CD4-positive, alpha-beta T cell (primary cell): ENCODE data around the gene ABCA2. TPM values are rescaled to one million over a fixed set of nuclear protein-coding genes. Genes with fewer than 3 reads are reported as not detected.

Experiments
- ATAC-seq: fragments of 200-7000 bp; cut with Tn5 transposase; one replicate; pipeline ENCODE4 v1.10.0; 2022; ENCODE audit warnings: mild to moderate bottlenecking; ENCODE audit not compliant: poor library complexity
- CTCF ChIA-PET: fragments of 350-600 bp; sonication (Branson Sonifier 250); formaldehyde crosslinking; loops from one replicate; lab custom pipeline; 2021; ENCODE audit warnings: antibody characterized with exemption, inconsistent platforms; lab: Charles Lee
- POLR2A ChIA-PET: fragments of 350-600 bp; sonication (Branson Sonifier 250); formaldehyde crosslinking; loops from one replicate; lab custom pipeline; 2021; ENCODE audit warnings: antibody characterized with exemption, inconsistent platforms; lab: Charles Lee
- DNase-seq, 14 experiments: peaks; one replicate each; pipeline ENCODE4 v3.0.0-alpha.2; 2013 to 2020; ENCODE audit warnings: mixed read lengths in 2 of 14
- H3K27ac ChIP-seq, 2 donors: one replicate each; pipeline versions ENCODE4 v1.5.1 to v1.7.0; 2013; ENCODE audit warnings: low read length in 2 of 2, low read depth in 1 of 2, mild to moderate bottlenecking in 1 of 2
- H3K27me3 ChIP-seq, 2 experiments: 1 replicate in 1 of 2; 2 replicates in 1 of 2; pipeline versions ENCODE4 v1.6.1 to v1.7.0; 2013; ENCODE audit warnings: low read length in 2 of 2, control low read depth in 1 of 2, mild to moderate bottlenecking in 1 of 2, moderate library complexity in 1 of 2; ENCODE audit not compliant: insufficient read depth in 2 of 2, control insufficient read depth in 1 of 2
- H3K36me3 ChIP-seq: one replicate; pipeline ENCODE4 v1.6.1; 2013; ENCODE audit warnings: low read length, control low read depth; ENCODE audit not compliant: insufficient read depth
- H3K4me1 ChIP-seq: one replicate; pipeline ENCODE4 v1.6.1; 2013; ENCODE audit warnings: low read length, control low read depth; ENCODE audit not compliant: insufficient read depth
- H3K4me3 ChIP-seq: one replicate; pipeline ENCODE4 v1.5.1; 2013; ENCODE audit warnings: mild to moderate bottlenecking, low read length, moderate library complexity
- H3K9me3 ChIP-seq, 2 experiments: 1 replicate in 1 of 2; 2 replicates in 1 of 2; pipeline versions ENCODE4 v1.6.1 to v1.7.0; 2013; ENCODE audit warnings: low read length in 2 of 2, mild to moderate bottlenecking in 2 of 2, control low read depth in 1 of 2, moderate library complexity in 1 of 2; ENCODE audit not compliant: control insufficient read depth in 1 of 2, insufficient read depth in 1 of 2
- H3K27ac Mint-ChIP-seq: one replicate; pipeline ENCODE4 v1.8.0; 2020; ENCODE audit warnings: mixed read lengths
- H3K27me3 Mint-ChIP-seq: one replicate; pipeline ENCODE4 v1.8.0; 2021; ENCODE audit warnings: mixed read lengths
- H3K36me3 Mint-ChIP-seq: one replicate; pipeline ENCODE4 v1.8.0; 2021; ENCODE audit warnings: low read depth, mixed read lengths
- H3K4me1 Mint-ChIP-seq: one replicate; pipeline ENCODE4 v1.8.0; 2021; ENCODE audit warnings: low read depth, mixed read lengths
- H3K4me3 Mint-ChIP-seq: one replicate; pipeline ENCODE4 v1.8.0; 2020; ENCODE audit warnings: mild to moderate bottlenecking, mixed read lengths
- H3K9me3 Mint-ChIP-seq: one replicate; pipeline ENCODE4 v1.8.0; 2020; ENCODE audit warnings: mixed read lengths
- intact Hi-C, 2 experiments: fragments of 100-400 bp; cut with DNase I in 1 of 2; cut with micrococcal nuclease in 1 of 2; formaldehyde crosslinking; loops; one replicate each; pipeline versions ENCODE4 v1.15.1 to v1.9.0; 2023 to 2025; cut with DNase I, micrococcal nuclease
- total RNA-seq, 174 experiments: library from RNA in 2 of 174; stranded (reverse) in 2 of 174; gene quantifications; one replicate each; pipeline ENCODE4 v1.2.3 and lab custom pipeline; 2021 to 2026
- TF ChIP-seq, protein P1 (sequence below): fragments of 200-600 bp; IDR thresholded peaks from one replicate; pipeline ENCODE4 v1.8.0; 2022; ENCODE audit warnings: antibody characterized with exemption, mild to moderate bottlenecking

ABCA2 gene
- total RNA-seq, 2 experiments from 2014 or later: 80.1 to 86.8 TPM

DNA sequence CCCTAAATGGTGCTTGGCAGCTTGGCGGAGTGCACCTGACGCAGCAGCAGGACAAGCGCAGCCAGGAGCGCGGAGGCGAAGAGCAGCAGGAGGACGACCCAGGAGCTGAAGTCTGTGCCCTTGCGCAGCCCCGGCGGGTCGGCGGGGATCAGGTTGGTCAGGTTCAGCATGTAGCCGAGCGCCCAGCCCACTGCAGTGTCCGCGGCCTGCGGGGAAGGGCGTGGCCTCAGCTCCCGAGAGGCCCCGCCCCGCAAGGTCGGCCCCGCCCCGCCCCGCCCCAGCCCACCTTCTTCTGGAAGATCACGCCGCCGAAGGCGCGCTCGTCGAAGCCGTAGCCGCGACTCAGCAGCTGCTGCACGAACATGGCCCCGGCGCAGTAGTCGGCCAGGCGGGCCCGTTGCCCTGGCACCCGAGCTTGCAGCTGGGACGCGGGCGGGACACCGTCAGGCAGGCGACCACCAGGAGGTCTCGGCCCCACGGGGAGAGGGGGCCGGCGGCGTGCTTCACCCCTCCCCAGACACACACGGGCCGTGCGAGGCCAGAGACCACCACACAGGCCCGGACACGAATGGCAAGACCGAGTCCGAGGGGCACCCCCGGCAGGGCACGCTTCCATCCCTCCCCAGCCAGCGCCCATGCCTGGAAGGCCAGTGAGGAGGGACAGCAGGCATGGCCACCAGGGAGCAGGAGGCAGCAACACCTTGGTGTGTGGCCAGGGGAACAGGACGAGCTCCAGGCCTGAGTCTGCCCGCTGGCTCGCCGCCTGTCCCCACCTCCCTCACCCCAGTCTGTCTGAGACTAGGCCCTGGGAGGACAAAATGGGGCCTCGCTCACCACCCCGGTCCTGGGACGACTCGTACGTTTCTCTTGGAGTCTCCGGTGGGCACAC lies 20.9 kb upstream of the ABCA2 start:
- Histone ChIP-seq H3K27ac (no peak overlapping the region), H3K4me3 (no peak overlapping the region), H3K27me3 (peaks cover 77 to 83% of the 10 kb centered on the region in 2 experiments), H3K9me3 (peaks cover 0 to 61% of the 10 kb centered on the region in 2 experiments), H3K36me3 (no peaks in the 10 kb centered on the region), H3K4me1 (peaks cover 51% of the 10 kb centered on the region)
- no peak for DNase-seq
- no peak for ATAC-seq
- TF ChIP-seq, protein P1, sequence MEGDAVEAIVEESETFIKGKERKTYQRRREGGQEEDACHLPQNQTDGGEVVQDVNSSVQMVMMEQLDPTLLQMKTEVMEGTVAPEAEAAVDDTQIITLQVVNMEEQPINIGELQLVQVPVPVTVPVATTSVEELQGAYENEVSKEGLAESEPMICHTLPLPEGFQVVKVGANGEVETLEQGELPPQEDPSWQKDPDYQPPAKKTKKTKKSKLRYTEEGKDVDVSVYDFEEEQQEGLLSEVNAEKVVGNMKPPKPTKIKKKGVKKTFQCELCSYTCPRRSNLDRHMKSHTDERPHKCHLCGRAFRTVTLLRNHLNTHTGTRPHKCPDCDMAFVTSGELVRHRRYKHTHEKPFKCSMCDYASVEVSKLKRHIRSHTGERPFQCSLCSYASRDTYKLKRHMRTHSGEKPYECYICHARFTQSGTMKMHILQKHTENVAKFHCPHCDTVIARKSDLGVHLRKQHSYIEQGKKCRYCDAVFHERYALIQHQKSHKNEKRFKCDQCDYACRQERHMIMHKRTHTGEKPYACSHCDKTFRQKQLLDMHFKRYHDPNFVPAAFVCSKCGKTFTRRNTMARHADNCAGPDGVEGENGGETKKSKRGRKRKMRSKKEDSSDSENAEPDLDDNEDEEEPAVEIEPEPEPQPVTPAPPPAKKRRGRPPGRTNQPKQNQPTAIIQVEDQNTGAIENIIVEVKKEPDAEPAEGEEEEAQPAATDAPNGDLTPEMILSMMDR: no peak
- Mint-ChIP-seq H3K36me3 (no peaks in the 10 kb centered on the region), H3K27me3 (peaks cover 56% of the 10 kb centered on the region), H3K27ac (no peak overlapping the region), H3K4me1 (no peaks in the 10 kb centered on the region), H3K9me3 (no peaks in the 10 kb centered on the region), H3K4me3 (no peak overlapping the region)
- intact Hi-C loops: loop anchor here in 1 of 2 experiments (5.0 kb wide), 1 partner anchor 178 kb away; the partner anchor contains the start of genes CYSRT1 and RNF224
- ChIA-PET CTCF (interaction anchor here (1.1 to 1.2 kb wide), 2 partner anchors 14 to 15 kb away, joined by 3 to 4 read pairs; no protein-coding TSS in a partner anchor), POLR2A (no interaction called here)

DNA sequence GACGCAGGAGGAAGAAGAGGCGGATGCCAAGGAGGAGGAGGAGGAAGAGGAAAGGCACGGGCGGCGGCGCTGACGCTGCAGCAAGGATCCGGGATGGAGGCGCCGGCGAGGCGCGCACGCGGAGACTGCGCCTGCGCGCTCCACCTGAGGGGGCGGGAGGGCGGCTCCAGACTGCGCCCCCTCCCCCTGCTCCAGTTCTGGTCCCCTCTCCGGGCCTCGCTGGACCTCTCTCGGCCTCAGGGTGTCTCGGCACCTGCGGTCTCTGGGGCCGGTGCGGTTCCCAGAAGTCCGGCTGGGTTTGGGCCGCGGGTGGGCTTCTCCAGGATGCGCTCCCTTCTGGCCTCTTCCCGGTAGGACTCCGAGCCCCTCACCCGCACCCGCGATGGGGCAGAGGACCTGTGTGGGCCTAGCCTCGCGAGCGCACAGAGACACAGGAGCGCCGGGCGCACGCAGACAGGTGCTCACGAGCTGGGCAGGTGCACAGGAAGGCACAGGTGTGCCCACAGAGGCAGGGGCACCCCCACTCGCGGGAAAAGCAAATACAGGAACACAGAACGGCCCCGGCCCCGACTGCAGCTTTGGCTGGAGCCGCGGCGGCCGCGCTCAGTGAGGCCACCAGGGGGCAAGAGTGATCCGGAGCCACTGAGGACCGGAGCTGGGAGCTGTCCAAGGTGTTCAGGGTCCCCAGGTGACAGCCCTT lies 18.2 kb upstream of the ABCA2 start, which contains the start of gene NPDC1:
Gene NPDC1, minus strand, starts transcription at position 90 of the 700 bp plus-strand sequence. CDS start 188 bp downstream, outside the sequence.
- Mint-ChIP-seq H3K27ac (no peak within 1 kb of the TSS), H3K36me3 (no peaks in the 10 kb centered on the region), H3K4me3 (peak within 1 kb of the TSS; percentile 51), H3K27me3 (peaks cover 44% of the 10 kb centered on the region), H3K4me1 (no peaks in the 10 kb centered on the region), H3K9me3 (no peaks in the 10 kb centered on the region)
- intact Hi-C loops: loop anchor here (1.0 to 5.0 kb wide), 3 partner anchors 18 to 181 kb away; partner anchors contain the start of genes RNF224 (in 2 of the 2) and CYSRT1 (in 1 of the 2)
- Histone ChIP-seq H3K27me3 (peaks cover 68 to 69% of the 10 kb centered on the region in 2 experiments), H3K9me3 (peaks cover 0 to 49% of the 10 kb centered on the region in 2 experiments), H3K4me3 (peak within 1 kb of the TSS; percentile 55), H3K27ac (no peak within 1 kb of the TSS), H3K36me3 (no peaks in the 10 kb centered on the region), H3K4me1 (peaks cover 44% of the 10 kb centered on the region)
- CTCF ChIA-PET: interaction anchor here (0.6 to 2.2 kb wide), 22 partner anchors 11 to 318 kb away, joined by 3 to 38 read pairs (median 4); partner anchors contain the start of genes PAXX, RNF224, SAPCD2 and TMEM141
- DNase-seq (peak; percentile 67 to 90 (median 75)), ATAC-seq (peak; percentile 87)
- POLR2A ChIA-PET: interaction anchor here (0.9 to 1.5 kb wide), 6 partner anchors 11 to 269 kb away, joined by 3 to 8 read pairs (median 4); partner anchors contain the start of gene MAN1B1
- TF ChIP-seq, protein P1: peak; percentile 77
